Measurements from ENCODE around the gene RASSF8.

RASSF8 gene

GRCh38 chr12:25958428-25959070, at the start of gene RASSF8:
TSS of gene RASSF8 (plus strand) at chr12:25958682. CDS start at chr12:26055344, 96,662 bp downstream.
- peak; percentile 20 for DNase-seq (ENCODE audit: low read depth, low spot score)

- DNase-seq (ENCODE audit: low read depth, low spot score) = no peak
Measured at GRCh38 chr12:25914551-25914950, 43.9 kb upstream of the RASSF8 start.

DNA sequence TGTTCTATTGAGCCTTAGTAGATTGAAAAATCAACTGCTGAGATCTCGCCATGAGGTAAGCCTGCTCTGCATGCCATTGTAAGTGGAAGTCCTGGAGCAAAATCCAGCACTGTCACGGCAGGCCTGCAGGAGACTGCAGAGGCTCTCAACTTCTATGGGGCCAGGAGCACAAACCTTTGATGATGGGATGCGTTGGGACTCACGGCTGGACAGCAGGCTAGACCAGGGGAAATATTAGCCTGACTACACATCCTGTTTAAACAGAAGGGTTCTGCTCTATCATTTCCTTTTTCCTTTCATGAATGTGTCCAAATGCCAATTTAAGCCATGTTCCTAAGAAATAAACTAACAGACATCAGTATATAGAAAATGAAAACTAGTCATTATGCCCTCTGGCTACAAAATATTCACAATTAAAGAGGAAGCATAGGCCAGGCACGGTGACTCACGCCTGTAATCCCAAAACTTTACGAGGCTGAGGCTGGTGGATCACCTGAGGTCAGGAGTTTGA, 33.9 kb upstream of the RASSF8 start:
- DNase-seq (ENCODE audit: low read depth, low spot score) = peak; percentile 70

DNA sequence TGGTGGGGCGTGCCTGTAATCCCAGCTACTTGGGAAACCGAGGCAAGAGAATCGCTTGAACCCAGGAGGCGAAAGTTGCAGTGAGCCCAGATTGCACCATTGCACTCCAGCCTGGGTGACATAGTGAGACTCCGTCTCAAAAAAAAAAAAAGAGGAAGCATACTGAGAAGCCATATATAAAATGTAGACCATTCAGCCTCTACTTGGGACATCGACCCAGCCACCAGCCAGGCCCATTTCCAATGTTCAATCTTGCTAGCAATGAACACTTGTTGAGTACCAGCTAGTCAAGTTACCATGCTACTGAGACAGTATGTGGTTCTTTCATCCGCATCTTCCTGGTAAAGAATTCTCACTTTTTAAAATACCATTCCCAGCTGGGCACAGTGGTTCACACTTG, 33.4 kb upstream of the RASSF8 start:
- DNase-seq (ENCODE audit: low read depth, low spot score) = no peak

DNA sequence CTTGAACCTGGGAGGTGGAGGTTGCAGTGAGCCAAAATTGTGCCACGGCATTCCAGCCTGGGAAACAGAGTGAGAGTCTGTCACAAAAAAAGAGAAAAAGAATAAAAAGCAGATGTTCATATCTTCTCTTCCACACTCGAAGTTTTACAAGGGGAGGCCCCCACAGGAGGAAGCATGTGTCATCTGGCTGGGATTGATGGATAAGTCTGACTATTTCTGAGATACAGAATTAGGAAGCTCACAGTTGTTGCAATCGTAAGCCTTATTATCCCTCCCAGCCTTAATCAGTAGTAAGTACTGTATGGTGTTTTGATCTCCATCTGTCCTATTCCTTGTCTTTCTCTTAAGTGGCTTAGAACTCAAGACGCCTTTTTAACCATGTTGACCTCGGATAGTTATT, 31.9 kb upstream of the RASSF8 start:
- no peak for DNase-seq (ENCODE audit: low read depth, low spot score)

- no peak for DNase-seq (ENCODE audit: low read depth, low spot score)
Measured at GRCh38 chr12:25929142-25929541, 29.3 kb upstream of the RASSF8 start.

- no peak for DNase-seq (ENCODE audit: low read depth, low spot score)
Measured at GRCh38 chr12:25932971-25933370, 25.5 kb upstream of the RASSF8 start.

GRCh38 chr12:25934456-25934855, 24.0 kb upstream of the RASSF8 start:
- no peak for DNase-seq (ENCODE audit: low read depth, low spot score)

- DNase-seq (ENCODE audit: low read depth, low spot score) = no peak
Measured at GRCh38 chr12:25935355-25936144, 22.9 kb upstream of the RASSF8 start.

DNA sequence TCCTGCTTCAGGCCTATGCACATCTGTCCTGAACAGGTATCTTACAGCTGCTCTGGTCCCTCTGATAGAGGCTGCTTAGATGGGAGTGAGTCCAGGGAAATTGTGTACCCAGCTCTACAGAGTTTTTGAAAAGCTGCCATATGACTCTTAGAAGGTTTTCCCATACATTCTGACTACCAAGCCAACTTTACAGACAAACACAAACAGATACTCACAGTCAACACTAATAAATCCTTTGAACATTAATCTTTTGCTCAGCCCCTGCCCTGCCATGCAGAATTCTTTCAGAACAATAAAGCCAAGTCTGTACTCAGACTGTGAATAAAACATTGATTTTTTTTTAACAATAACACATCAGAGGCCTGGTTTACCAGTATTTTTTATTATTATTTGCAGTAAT, 21.4 kb upstream of the RASSF8 start:
- DNase-seq (ENCODE audit: low read depth, low spot score) = no peak

GRCh38 chr12:25938581-25938980, 19.9 kb upstream of the RASSF8 start:
- no peak for DNase-seq (ENCODE audit: low read depth, low spot score)

DNA sequence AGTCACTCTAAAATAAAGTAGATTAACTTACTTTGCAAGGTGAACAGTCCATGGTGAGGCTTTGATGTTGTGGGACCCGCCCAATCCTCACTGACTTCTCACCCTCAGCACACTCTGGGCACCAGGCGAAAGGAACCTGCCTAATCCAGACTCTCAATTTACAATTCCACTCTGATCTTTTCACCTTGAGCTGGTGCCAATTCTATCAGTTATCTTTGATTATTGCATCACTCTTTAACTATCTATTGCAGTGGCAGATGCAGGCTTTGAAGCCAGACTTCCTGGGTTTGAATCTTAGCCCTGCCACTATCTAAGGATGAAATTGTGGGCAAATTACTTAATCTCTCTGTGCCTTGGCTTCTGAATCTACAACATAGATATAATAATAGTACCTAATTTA, 18.9 kb upstream of the RASSF8 start:
- DNase-seq (ENCODE audit: low read depth, low spot score) = no peak

DNA sequence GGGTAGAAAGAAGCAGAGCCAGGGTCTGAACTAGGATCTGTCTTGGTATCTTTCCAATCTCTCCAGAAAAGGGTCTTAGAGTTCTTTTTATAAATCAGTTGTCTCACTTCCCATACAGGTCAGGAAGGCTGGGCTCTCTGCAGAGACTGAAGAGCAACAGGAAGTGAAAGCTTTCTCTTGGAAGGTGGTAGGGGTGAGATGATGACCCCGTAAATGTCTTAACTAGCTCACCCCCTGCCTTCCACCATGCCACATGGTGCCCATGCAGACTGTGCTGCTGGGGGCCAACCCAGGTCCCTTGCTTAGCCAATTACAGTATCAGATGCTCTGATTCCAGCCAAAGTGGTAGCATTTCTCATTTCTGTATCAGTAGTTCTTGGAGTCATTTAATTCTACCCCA, 17.6 kb upstream of the RASSF8 start:
- no peak for DNase-seq (ENCODE audit: low read depth, low spot score)

DNA sequence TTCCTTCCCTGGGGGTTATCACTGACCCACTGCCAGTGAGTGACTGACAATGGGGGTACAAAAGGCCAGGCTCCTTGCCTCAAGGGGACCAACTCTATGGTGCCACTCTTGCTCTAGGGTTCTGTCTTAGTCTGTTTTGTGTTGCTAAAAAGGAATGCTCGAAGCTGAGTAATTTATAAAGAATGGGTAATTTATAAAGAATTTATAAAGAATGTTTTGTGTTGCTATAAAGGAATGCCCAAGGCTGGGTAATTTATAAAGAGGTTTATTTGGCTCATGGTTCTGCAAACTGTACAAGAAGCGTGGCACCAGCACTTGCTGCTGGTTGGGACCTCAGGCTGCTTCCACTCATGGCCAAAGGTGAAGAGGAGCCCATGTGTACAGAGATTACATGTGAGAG, 15.8 kb upstream of the RASSF8 start:
- DNase-seq (ENCODE audit: low read depth, low spot score) = no peak

GRCh38 chr12:25943940-25944339, 14.5 kb upstream of the RASSF8 start:
- DNase-seq (ENCODE audit: low read depth, low spot score) = no peak

DNA sequence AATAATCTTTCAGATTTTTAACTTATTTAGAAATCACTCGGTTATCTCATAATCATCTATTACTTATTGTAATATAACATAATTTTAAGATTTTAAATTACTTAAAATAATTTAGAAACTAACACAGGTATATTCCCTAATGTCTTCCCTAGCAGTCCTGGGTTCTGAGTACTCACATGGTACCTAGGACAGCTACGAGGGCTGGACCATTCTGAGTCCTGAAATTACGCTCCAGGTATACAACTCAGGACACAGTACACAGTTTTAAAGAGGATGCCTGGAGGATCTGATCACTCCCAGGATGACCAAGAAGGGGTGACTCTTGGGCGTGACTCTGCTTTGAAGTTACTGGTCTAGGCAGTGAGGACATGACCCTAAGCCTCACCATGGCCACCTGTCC, 9.1 kb upstream of the RASSF8 start:
- no peak for DNase-seq (ENCODE audit: low read depth, low spot score)

DNA sequence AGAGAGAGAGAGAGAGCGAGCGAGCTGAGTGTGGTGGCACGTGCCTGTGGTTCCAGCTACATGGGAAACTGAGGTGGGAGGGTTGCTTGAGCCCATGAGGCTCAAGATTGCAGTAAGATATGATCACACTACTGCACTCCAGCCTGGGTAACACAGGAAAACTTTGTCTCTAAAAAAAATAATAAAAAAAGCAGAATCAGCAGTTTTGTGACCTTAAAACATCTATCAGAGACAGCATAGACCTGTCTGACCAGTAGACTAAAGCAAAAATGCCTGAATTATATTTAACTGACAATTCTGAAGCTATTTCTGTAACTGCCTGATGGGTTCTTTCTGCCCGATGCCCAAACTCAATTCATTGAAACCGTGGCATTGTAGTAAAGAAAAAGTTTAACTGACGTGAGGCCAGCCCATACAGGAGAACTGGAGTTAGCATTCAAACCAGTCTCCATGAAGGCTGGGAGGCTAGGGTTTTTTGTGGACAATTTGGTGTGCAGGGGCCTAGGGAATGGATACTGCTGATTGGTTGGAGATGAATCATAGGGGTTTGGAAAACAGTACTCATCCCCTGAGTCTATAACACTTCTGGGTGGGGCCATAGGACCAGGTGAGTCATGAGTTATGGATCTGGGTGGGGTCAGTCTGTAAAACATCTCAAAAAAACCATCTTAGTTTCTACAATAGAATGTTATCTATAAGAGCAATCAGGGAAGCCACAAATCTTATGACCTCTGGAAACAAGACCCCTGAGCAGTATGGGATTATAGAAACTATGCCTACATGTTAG, 8.0 kb upstream of the RASSF8 start:
- no peak for DNase-seq (ENCODE audit: low read depth, low spot score)

DNA sequence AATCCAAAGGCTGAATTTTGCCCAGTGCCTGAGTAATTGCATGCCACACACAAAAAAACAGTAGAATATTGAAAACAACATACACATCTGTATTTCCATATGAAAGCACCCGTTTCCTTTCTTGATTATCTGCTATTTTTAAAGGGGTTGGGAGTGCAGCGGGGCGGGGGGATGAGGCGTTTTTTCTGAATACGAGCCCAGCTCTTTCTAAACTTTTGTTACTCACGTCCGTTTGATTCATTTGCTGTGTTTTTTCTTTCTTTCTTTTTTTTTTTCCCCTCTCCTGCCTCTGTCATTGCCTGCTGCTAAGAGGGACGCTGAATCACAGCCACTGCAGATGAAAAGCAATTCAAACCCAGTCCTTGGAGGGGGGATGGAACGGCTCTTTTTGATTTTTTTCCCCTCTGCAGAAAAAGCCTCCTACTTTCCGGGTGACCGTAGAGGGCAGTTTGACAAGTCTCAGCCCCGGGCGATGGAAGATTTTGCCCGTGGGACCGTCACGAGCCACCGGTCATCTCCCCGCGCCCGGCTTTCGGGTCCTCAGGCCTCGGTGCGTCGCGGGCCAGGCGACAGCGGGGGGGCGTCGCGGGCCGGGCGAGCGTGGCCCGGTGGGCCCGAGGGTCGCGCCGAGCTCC, 572 bp upstream of the RASSF8 start:
- peak; percentile 70 for DNase-seq (ENCODE audit: low read depth, low spot score)

- peak; percentile 61 for DNase-seq (ENCODE audit: low read depth, low spot score)
Measured at GRCh38 chr12:25959071-25959961, 834 bp downstream of the RASSF8 start.

GRCh38 chr12:25960143-25960542, 1.7 kb downstream of the RASSF8 start:
- DNase-seq (ENCODE audit: low read depth, low spot score) = peak; percentile 23

DNA sequence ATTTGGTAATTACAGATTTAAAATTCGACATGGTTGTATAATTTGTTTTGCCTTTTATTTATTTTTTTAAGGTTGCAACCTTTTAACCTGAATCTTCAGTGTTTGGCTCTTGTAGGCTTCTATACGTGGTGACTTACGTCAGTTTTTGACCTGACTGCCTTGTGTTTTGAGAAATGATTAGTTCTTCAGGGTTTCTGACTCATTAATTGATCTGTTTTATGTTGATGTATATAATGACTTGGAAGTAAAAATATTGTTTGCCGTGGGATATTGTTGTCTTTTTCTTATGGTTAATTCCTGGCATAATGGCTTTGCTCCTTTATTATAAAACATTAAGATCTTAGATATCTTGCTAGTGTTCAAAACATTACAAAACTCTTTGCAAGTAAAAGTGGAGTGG, 2.5 kb downstream of the RASSF8 start:
- DNase-seq (ENCODE audit: low read depth, low spot score) = no peak
